ENCODE results near the gene LZTS3.
"Not testable (repeated sequence)": the region's sequence is repeated elsewhere in the genome, so short reads cannot be mapped to it uniquely, and the experiment has no call there.

LZTS3 gene

DNA sequence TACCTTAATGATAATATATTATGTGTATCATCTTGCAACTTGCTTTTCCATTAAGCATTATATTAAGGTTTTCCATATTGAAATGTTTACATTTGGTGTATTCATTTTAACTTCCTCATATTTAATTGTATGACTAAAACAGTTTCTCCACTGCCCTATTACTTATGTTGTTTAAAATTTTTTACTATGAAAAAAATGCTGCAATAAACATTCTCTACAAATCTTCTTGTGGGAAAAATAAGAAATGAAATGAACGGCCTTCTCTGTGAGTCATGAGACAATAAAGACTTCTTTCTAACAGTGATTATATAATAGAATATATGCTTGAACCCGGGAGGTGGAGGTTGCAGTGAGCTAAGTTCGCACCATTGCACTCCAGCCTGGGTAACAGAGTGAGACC lies 39.2 kb downstream of the LZTS3 start:
- Histone ChIP-seq H3K27ac (ENCODE audit: insufficient read depth, low read depth, low read length, poor library complexity, severe bottlenecking) (no peak overlapping the region), H3K4me3 (ENCODE audit: insufficient read depth, low read depth, low read length) (no peak overlapping the region), H3K27me3 (ENCODE audit: control insufficient read depth, insufficient read depth, low read length, poor library complexity, severe bottlenecking) (no peaks in the 10 kb centered on the region), H3K4me1 (ENCODE audit: control insufficient read depth, insufficient read depth, low read length) (no peaks in the 10 kb centered on the region), H3K9me3 (ENCODE audit: control insufficient read depth, low read length) (no peaks in the 10 kb centered on the region), H3K36me3 (ENCODE audit: control insufficient read depth, insufficient read depth, low read length) (no peaks in the 10 kb centered on the region)
- WGBS, 2 experiments, result 99 to 100% methylated on average over 2 to 3 of the region's 3 CpGs

GRCh38 chr20:3133155-3133554 lies 40.2 kb downstream of the LZTS3 start:
- Histone ChIP-seq H3K27ac (ENCODE audit: insufficient read depth, low read depth, low read length, poor library complexity, severe bottlenecking) (no peak overlapping the region), H3K27me3 (ENCODE audit: control insufficient read depth, insufficient read depth, low read length, poor library complexity, severe bottlenecking) (no peaks in the 10 kb centered on the region), H3K4me1 (ENCODE audit: control insufficient read depth, insufficient read depth, low read length) (no peaks in the 10 kb centered on the region), H3K4me3 (ENCODE audit: insufficient read depth, low read depth, low read length) (no peak overlapping the region), H3K36me3 (ENCODE audit: control insufficient read depth, insufficient read depth, low read length) (no peaks in the 10 kb centered on the region), H3K9me3 (ENCODE audit: control insufficient read depth, low read length) (no peaks in the 10 kb centered on the region)
- whole genome bisulfite sequencing, 2 experiments, result 94 to 96% methylated on average over 2 of the region's 2 CpGs

DNA sequence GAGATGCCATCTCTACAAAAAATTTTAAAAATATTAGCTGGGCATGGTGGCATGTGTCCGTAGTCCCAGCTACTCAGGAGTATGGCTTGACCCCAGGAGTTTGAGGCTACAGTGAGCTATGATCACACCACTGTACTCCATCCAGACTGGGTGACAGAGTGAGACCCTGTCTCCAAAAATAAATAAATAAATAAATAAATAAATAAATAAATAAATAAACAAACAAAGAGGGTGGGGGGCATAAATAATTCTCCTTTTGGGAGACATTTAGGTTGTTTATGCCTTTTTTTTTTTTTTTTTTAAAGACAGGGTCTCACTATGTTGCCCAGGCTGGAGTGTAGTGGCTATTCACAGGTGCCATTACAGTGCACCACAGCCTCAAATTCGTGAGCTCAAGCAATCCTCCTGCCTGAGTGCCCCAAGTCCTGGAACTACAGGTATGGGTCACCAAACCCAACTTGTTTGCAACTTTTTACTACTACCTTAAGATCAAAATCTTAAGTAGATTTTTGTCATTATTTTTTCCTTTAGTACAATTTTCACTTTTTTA lies 43.2 kb downstream of the LZTS3 start:
- Histone ChIP-seq H3K4me1 (ENCODE audit: control insufficient read depth, insufficient read depth, low read length) (no peaks in the 10 kb centered on the region), H3K36me3 (ENCODE audit: control insufficient read depth, insufficient read depth, low read length) (no peaks in the 10 kb centered on the region), H3K4me3 (ENCODE audit: insufficient read depth, low read depth, low read length) (no peak overlapping the region), H3K27ac (ENCODE audit: insufficient read depth, low read depth, low read length, poor library complexity, severe bottlenecking) (no peak overlapping the region), H3K9me3 (ENCODE audit: control insufficient read depth, low read length) (no peaks in the 10 kb centered on the region), H3K27me3 (ENCODE audit: control insufficient read depth, insufficient read depth, low read length, poor library complexity, severe bottlenecking) (no peaks in the 10 kb centered on the region)
- WGBS, 2 experiments, result 93 to 96% methylated on average over 2 of the region's 2 CpGs

- Histone ChIP-seq H3K27ac (ENCODE audit: insufficient read depth, low read depth, low read length, poor library complexity, severe bottlenecking) (no peak overlapping the region), H3K27me3 (ENCODE audit: control insufficient read depth, insufficient read depth, low read length, poor library complexity, severe bottlenecking) (no peaks in the 10 kb centered on the region), H3K4me1 (ENCODE audit: control insufficient read depth, insufficient read depth, low read length) (no peaks in the 10 kb centered on the region), H3K4me3 (ENCODE audit: insufficient read depth, low read depth, low read length) (no peak overlapping the region), H3K9me3 (ENCODE audit: control insufficient read depth, low read length) (no peaks in the 10 kb centered on the region), H3K36me3 (ENCODE audit: control insufficient read depth, insufficient read depth, low read length) (no peaks in the 10 kb centered on the region)
- WGBS, 2 experiments, result 94 to 95% methylated on average over 4 of the region's 4 CpGs
These were observed 44.3 kb downstream of the LZTS3 start for GRCh38 chr20:3129094-3129493.

DNA sequence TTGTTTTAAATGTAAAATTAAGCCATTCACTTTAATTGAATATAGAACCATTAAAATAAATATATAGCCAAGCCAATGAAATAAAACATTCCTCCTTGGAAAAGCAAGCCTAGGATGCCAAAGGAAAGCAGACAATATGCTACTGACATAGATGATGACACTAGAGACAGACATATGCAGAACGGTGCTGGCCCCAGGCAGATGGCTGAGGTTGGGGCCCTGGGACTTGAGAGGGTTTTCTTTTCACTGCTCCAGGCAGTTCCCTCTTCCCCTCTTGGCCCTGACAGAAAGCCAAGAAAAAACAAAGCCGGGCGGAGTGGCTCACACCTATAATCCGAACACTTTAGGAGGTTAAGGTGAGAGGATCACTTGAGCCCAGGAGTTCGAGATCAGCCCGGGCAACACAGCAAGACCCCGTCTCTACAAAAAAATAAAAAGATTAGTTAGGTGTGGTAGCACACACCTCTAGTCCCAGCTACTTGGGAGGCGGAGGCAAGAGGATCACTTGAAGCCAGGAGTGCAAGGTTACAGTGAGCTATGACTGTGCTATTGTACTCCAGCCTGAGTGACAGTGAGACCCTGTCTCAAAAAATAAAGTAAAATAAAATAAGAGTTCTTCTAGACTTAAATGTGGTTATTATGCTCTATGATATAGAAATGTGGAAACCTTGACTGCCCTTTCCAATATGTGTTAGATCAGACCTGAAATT lies 44.9 kb downstream of the LZTS3 start:
- no peaks in the 10 kb centered on the region for H3K4me1 ChIP-seq (ENCODE audit: control insufficient read depth, insufficient read depth, low read length)
- no peak overlapping the region for H3K4me3 ChIP-seq (ENCODE audit: insufficient read depth, low read depth, low read length)
- H3K36me3 ChIP-seq (ENCODE audit: control insufficient read depth, insufficient read depth, low read length), result no peaks in the 10 kb centered on the region
- H3K27me3 ChIP-seq (ENCODE audit: control insufficient read depth, insufficient read depth, low read length, poor library complexity, severe bottlenecking), result no peaks in the 10 kb centered on the region
- 93 to 94% methylated on average over 8 of the region's 8 CpGs for WGBS, 2 experiments
- H3K27ac ChIP-seq (ENCODE audit: insufficient read depth, low read depth, low read length, poor library complexity, severe bottlenecking), result no peak overlapping the region
- H3K9me3 ChIP-seq (ENCODE audit: control insufficient read depth, low read length), result no peaks in the 10 kb centered on the region

GRCh38 chr20:3126527-3126859 lies 46.9 kb downstream of the LZTS3 start:
- Histone ChIP-seq H3K4me3 (ENCODE audit: insufficient read depth, low read depth, low read length) (no peak overlapping the region), H3K27ac (ENCODE audit: insufficient read depth, low read depth, low read length, poor library complexity, severe bottlenecking) (no peak overlapping the region), H3K4me1 (ENCODE audit: control insufficient read depth, insufficient read depth, low read length) (no peaks in the 10 kb centered on the region), H3K9me3 (ENCODE audit: control insufficient read depth, low read length) (no peaks in the 10 kb centered on the region), H3K36me3 (ENCODE audit: control insufficient read depth, insufficient read depth, low read length) (peaks cover 17% of the 10 kb centered on the region), H3K27me3 (ENCODE audit: control insufficient read depth, insufficient read depth, low read length, poor library complexity, severe bottlenecking) (no peaks in the 10 kb centered on the region)
- WGBS, 2 experiments, result 91 to 94% methylated on average over 1 of the region's 1 CpG

- 96% methylated on average over 18 of the region's 25 CpGs for WGBS, 2 experiments
- not testable (repeated sequence) for H3K27me3 ChIP-seq (ENCODE audit: control insufficient read depth, insufficient read depth, low read length, poor library complexity, severe bottlenecking); H3K27ac ChIP-seq (ENCODE audit: insufficient read depth, low read depth, low read length, poor library complexity, severe bottlenecking); H3K4me3 ChIP-seq (ENCODE audit: insufficient read depth, low read depth, low read length); H3K9me3 ChIP-seq (ENCODE audit: control insufficient read depth, low read length); H3K4me1 ChIP-seq (ENCODE audit: control insufficient read depth, insufficient read depth, low read length)
- H3K36me3 ChIP-seq (ENCODE audit: control insufficient read depth, insufficient read depth, low read length), result peaks cover 18% of the 10 kb centered on the region
These were observed 47.4 kb downstream of the LZTS3 start for GRCh38 chr20:3125776-3126526.

DNA sequence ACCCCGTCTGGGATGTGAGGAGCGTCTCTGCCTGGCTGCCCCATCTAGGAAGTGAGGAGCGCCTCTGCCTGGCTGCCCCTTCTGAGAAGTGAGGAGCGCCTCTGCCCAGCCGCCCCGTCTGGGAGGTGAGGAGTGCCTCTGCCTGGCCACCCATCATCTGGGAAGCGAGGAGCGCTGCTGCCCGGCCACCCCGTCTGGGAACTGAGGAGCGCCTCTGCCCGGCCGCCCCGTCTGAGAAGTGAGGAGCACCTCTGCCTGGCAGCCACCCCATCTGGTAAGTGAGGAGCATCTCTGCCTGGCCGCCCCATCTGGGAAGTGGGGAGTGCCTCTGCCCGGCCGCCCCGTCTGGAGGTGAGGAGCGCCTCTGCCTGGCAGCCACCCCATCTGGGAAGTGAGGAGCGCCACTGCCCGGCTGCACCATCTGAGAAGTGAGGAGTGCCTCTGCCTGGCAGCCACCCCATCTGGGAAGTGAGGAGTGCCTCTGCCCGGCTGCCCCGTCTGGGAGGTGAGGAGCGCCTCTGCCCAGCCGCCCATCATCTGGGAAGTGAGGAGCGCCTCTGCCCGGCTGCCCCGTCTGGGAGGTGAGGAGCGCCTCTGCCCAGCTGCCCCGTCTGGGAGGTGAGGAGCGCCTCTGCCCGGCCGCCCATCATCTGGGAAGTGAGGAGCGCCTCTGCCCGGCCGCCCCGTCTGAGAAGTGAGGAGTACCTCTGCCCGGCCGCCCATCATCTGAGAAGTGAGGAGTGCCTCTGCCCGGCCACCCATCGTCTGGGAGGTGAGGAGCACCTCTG lies 48.4 kb downstream of the LZTS3 start:
- not testable (repeated sequence) for H3K27ac ChIP-seq (ENCODE audit: insufficient read depth, low read depth, low read length, poor library complexity, severe bottlenecking); H3K4me3 ChIP-seq (ENCODE audit: insufficient read depth, low read depth, low read length); H3K4me1 ChIP-seq (ENCODE audit: control insufficient read depth, insufficient read depth, low read length); H3K9me3 ChIP-seq (ENCODE audit: control insufficient read depth, low read length); H3K27me3 ChIP-seq (ENCODE audit: control insufficient read depth, insufficient read depth, low read length, poor library complexity, severe bottlenecking)
- peaks cover 18% of the 10 kb centered on the region for H3K36me3 ChIP-seq (ENCODE audit: control insufficient read depth, insufficient read depth, low read length)
- WGBS, 2 experiments, result 94 to 95% methylated on average over 41 of the region's 41 CpGs

- H3K36me3 ChIP-seq (ENCODE audit: control insufficient read depth, insufficient read depth, low read length), result peaks cover 19% of the 10 kb centered on the region
- 93% methylated on average over 15 to 18 of the region's 18 CpGs for WGBS, 2 experiments
These were observed 49.2 kb downstream of the LZTS3 start for GRCh38 chr20:3124163-3124562.

DNA sequence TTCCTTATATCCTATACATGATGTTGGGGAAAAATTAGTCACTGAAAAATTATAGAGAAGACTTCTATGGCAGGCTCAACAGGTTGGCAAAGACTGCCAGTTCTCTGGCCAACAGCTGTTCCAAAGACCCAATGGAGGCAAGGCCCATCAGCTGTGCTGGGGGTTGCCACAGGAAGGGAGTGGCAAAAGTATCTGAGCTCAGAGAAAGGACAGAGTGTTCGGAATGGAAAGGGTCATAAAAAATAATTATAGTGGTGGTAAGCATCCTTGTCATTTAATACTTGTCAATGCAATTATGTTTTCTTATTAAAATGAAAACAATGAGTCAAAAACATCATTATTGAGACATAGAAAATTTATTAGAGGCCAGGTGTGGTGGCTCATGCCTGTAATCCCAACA lies 49.8 kb downstream of the LZTS3 start:
- Histone ChIP-seq H3K27ac (ENCODE audit: insufficient read depth, low read depth, low read length, poor library complexity, severe bottlenecking) (no peak overlapping the region), H3K4me3 (ENCODE audit: insufficient read depth, low read depth, low read length) (no peak overlapping the region), H3K36me3 (ENCODE audit: control insufficient read depth, insufficient read depth, low read length) (peaks cover 22% of the 10 kb centered on the region), H3K27me3 (ENCODE audit: control insufficient read depth, insufficient read depth, low read length, poor library complexity, severe bottlenecking) (no peaks in the 10 kb centered on the region), H3K4me1 (ENCODE audit: control insufficient read depth, insufficient read depth, low read length) (no peaks in the 10 kb centered on the region), H3K9me3 (ENCODE audit: control insufficient read depth, low read length) (no peaks in the 10 kb centered on the region)
- 60 to 100% methylated on average over 1 of the region's 1 CpG for WGBS, 2 experiments

More at GRCh38 chr20:3124163-3124562, 49.2 kb downstream of the LZTS3 start:
- not testable (repeated sequence) for H3K4me3 ChIP-seq (ENCODE audit: insufficient read depth, low read depth, low read length); H3K27me3 ChIP-seq (ENCODE audit: control insufficient read depth, insufficient read depth, low read length, poor library complexity, severe bottlenecking); H3K27ac ChIP-seq (ENCODE audit: insufficient read depth, low read depth, low read length, poor library complexity, severe bottlenecking); H3K9me3 ChIP-seq (ENCODE audit: control insufficient read depth, low read length); H3K4me1 ChIP-seq (ENCODE audit: control insufficient read depth, insufficient read depth, low read length)

Data from ectodermal cell (in vitro differentiated cells).